GM06990 (cell line): ENCODE results near the gene TNFSF8.

Source experiments
- DNase-seq: peaks from one replicate; pipeline ENCODE4 v3.0.0-alpha.2; 2011; ENCODE audit not compliant: insufficient read length; ENCODE audit errors: extremely low read depth
- H3K27me3 ChIP-seq: replicated peaks from 2 replicates; pipeline ENCODE4 v1.6.0; 2011; ENCODE audit warnings: low read length; ENCODE audit not compliant: control insufficient read depth, insufficient read depth
- H3K36me3 ChIP-seq: 2 replicates; pipeline ENCODE4 v1.5.1; 2011; ENCODE audit warnings: low read length; ENCODE audit not compliant: control insufficient read depth, insufficient read depth
- H3K4me3 ChIP-seq: replicated peaks from 2 replicates; pipeline ENCODE4 v1.5.1; 2011; ENCODE audit warnings: low read depth, mild to moderate bottlenecking, control low read depth, low read length
- TF ChIP-seq, protein P1 (sequence below): IDR thresholded peaks from 2 replicates; pipeline ENCODE4 v1.5.1; 2011; ENCODE audit warnings: low read length, control low read depth, mild to moderate bottlenecking, inconsistent platforms; ENCODE audit not compliant: insufficient read depth, poor library complexity, severe bottlenecking

TNFSF8 gene

DNA sequence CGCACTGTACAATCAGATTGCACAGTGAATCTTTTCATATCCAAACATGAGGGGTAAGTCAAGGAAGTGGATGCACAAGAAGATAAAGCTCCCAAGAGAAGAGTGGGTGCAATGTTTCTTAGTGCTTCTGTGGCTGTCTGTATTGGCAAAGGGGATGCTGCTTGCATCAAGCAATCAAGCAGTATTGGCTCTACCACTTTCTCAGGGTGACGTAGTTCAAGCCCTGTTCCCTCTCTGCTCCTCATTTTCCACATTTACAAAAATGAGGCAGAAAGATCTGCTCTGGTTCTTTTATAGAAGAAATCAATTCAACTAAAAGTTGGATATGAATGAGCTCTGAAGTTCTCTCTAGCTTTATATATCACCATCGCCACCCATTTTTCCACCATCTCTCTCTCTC is 2.3 kb downstream of the TNFSF8 start:
- H3K36me3 ChIP-seq: no peaks in the 10 kb centered on the region
- no peak overlapping the region for H3K4me3 ChIP-seq
- TF ChIP-seq, protein P1, sequence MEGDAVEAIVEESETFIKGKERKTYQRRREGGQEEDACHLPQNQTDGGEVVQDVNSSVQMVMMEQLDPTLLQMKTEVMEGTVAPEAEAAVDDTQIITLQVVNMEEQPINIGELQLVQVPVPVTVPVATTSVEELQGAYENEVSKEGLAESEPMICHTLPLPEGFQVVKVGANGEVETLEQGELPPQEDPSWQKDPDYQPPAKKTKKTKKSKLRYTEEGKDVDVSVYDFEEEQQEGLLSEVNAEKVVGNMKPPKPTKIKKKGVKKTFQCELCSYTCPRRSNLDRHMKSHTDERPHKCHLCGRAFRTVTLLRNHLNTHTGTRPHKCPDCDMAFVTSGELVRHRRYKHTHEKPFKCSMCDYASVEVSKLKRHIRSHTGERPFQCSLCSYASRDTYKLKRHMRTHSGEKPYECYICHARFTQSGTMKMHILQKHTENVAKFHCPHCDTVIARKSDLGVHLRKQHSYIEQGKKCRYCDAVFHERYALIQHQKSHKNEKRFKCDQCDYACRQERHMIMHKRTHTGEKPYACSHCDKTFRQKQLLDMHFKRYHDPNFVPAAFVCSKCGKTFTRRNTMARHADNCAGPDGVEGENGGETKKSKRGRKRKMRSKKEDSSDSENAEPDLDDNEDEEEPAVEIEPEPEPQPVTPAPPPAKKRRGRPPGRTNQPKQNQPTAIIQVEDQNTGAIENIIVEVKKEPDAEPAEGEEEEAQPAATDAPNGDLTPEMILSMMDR: no peak
- no peak for DNase-seq
- H3K27me3 ChIP-seq: peaks cover 2% of the 10 kb centered on the region

DNA sequence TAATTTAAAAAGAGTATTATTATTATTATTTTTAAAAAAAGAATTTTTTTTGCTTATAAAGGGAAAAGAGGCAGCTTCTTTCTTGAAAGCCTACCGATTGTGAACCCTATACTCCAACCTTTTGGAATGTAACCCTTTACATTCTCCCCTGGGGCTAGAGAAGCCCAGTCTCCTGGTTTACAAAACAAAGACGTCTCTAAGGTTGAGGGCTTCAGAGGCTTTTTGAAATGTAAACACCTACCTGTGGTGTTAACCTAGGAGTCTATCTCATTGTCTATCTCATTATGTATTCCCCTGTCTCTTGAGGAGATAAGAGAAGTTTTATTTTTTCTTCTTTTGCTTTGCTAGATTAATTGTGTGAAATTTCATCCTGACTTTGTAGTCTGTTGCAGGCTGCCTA is 4.7 kb downstream of the TNFSF8 start:
- no peaks in the 10 kb centered on the region for H3K36me3 ChIP-seq
- no peak overlapping the region for H3K4me3 ChIP-seq
- TF ChIP-seq, protein P1: no peak
- no peak for DNase-seq
- H3K27me3 ChIP-seq: no peaks in the 10 kb centered on the region

DNA sequence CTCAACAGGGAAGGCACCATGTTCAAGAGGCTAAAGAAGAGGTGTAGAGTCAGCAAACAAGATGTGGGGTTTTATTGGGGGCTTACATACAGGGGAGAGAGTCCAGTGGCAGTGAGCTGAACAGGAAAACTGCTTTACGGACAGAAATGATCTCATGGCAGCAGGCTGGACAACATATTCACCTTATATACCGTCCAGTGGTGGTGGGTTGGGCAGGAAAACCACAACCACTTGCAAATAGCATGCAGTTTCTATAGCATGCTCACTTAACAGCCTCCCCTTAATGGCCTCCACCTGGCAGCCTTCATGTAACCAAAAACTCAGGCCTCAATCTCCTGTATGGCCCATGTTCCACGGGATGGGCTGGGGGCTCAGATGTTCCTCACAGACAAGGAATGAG is 5.4 kb downstream of the TNFSF8 start:
- H3K4me3 ChIP-seq: no peak overlapping the region
- TF ChIP-seq, protein P1: no peak
- DNase-seq: no peak
- H3K27me3 ChIP-seq: no peaks in the 10 kb centered on the region
- H3K36me3 ChIP-seq: no peaks in the 10 kb centered on the region

DNA sequence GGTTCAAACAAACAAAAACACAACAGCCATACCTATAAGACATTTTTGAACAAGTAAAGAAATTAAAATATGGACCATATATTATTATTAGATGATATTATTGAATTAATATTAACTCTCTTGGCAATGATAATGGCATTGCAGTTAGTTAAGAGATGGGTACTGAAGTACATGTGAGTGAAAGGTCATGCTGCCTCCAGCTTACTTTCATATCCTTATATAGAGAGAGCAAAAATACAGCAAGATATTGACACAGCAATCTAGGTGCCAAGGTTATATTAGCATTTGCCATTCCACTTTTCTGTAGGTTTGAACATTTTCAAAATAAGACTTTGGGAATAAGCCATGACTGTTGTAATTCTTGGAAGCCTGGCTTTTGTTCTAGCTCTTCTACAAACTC is 6.1 kb downstream of the TNFSF8 start:
- no peak for DNase-seq
- TF ChIP-seq, protein P1: no peak
- Histone ChIP-seq H3K4me3 (no peak overlapping the region), H3K36me3 (no peaks in the 10 kb centered on the region), H3K27me3 (no peaks in the 10 kb centered on the region)

DNA sequence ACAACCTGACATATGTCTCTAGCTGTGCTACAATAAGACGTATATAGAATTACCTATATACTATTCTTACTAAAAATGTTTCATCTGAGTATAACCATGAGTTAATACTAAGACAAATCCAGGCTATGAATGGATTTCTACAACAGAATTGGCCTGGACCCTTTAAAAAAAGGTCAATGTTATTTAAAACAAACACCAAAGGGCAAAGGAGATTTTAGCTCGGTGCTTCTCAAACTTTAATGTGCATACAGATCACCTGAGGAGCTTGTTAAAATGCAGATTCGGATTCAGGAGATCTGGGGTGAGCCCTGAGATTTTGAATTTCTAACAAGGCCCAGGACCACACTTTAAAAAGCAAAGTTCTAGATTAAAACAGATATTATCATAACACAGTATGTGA is 6.5 kb downstream of the TNFSF8 start:
- Histone ChIP-seq H3K27me3 (no peaks in the 10 kb centered on the region), H3K4me3 (no peak overlapping the region), H3K36me3 (no peaks in the 10 kb centered on the region)
- no peak for DNase-seq
- TF ChIP-seq, protein P1: no peak

DNA sequence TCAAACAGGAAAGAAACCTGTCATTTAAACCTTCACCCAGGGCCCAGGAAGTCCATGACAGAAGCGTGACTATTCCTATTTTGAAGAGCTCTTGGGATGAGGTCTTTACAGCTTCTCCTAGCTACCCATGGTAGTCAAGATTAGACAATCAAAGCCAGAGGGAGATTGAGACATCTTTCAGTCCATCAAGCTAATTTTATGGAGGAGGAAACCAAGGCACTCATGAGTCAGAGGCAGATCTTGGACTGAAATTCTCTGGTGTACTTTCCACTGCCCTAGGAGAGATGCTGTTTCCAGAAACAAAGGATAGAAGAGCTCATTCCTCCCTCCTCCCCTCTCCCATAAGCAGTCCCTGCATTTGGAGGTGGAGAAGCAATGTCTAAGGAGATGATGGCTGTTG is 9.2 kb downstream of the TNFSF8 start:
- Histone ChIP-seq H3K36me3 (no peaks in the 10 kb centered on the region), H3K4me3 (no peak overlapping the region), H3K27me3 (no peaks in the 10 kb centered on the region; the same call in 1 of the 2 replicates)
- no peak for DNase-seq
- TF ChIP-seq, protein P1: no peak
